Measurements from ENCODE around the gene CD164L2.

GRCh38 chr1:27356619-27357280 is 26.4 kb downstream of the CD164L2 start:
- no peak for TF ChIP-seq CTCF (IDR thresholded peaks at IDR 0.05; ENCODE audit: insufficient read depth, low read depth, low read length)
- TF ChIP-seq EZH2 (IDR thresholded peaks at IDR 0.05; ENCODE audit: insufficient read depth, low read length) = no peak

Measured in astrocyte (in vitro differentiated cells and primary cell).